ENCODE results near the gene SRBD1. TPM values are rescaled to one million over a fixed set of nuclear protein-coding genes. Genes with fewer than 3 reads are reported as not detected.
A peak's percentile ranks its signal among the peaks of the same experiment; 100 is the strongest.

The SRBD1 gene
- total RNA-seq, 1 donor from 2014 or later: 13.8 TPM

GRCh38 chr2:45452866-45453265 lies 158.2 kb downstream of the SRBD1 start:
- no peak overlapping the region for H3K4me3 Mint-ChIP-seq (ENCODE audit: unreplicated experiment)
- no peak for DNase-seq (ENCODE audit: extremely low spot score, unreplicated experiment)

GRCh38 chr2:45450634-45451033 lies 160.4 kb downstream of the SRBD1 start:
- Mint-ChIP-seq H3K36me3 (ENCODE audit: unreplicated experiment) (peaks cover 8% of the 10 kb centered on the region), H3K4me3 (ENCODE audit: unreplicated experiment) (no peak overlapping the region), H3K4me1 (ENCODE audit: unreplicated experiment) (peaks cover 62% of the 10 kb centered on the region), H3K27ac (ENCODE audit: unreplicated experiment) (peak overlapping the region; percentile 78), H3K27me3 (ENCODE audit: unreplicated experiment) (no peaks in the 10 kb centered on the region), H3K9me3 (ENCODE audit: unreplicated experiment) (no peaks in the 10 kb centered on the region)
- no peak for TF ChIP-seq CTCF (IDR thresholded peaks at IDR 0.05)
- DNase-seq (ENCODE audit: extremely low spot score, unreplicated experiment): no peak

More at GRCh38 chr2:45452866-45453265, 158.2 kb downstream of the SRBD1 start:
- no peak for TF ChIP-seq CTCF (IDR thresholded peaks at IDR 0.05)
- Mint-ChIP-seq H3K4me1 (ENCODE audit: unreplicated experiment) (peaks cover 72% of the 10 kb centered on the region), H3K27me3 (ENCODE audit: unreplicated experiment) (no peaks in the 10 kb centered on the region), H3K36me3 (ENCODE audit: unreplicated experiment) (peaks cover 2% of the 10 kb centered on the region), H3K27ac (ENCODE audit: unreplicated experiment) (peak overlapping the region; percentile 87), H3K9me3 (ENCODE audit: unreplicated experiment) (no peaks in the 10 kb centered on the region)

GRCh38 chr2:45448217-45448616 lies 162.8 kb downstream of the SRBD1 start:
- Mint-ChIP-seq H3K9me3 (ENCODE audit: unreplicated experiment) (no peaks in the 10 kb centered on the region), H3K4me3 (ENCODE audit: unreplicated experiment) (no peak overlapping the region), H3K27ac (ENCODE audit: unreplicated experiment) (no peak overlapping the region), H3K36me3 (ENCODE audit: unreplicated experiment) (peaks cover 8% of the 10 kb centered on the region), H3K4me1 (ENCODE audit: unreplicated experiment) (peaks cover 57% of the 10 kb centered on the region), H3K27me3 (ENCODE audit: unreplicated experiment) (no peaks in the 10 kb centered on the region)
- TF ChIP-seq CTCF (IDR thresholded peaks at IDR 0.05): no peak
- no peak for DNase-seq (ENCODE audit: extremely low spot score, unreplicated experiment)

- Mint-ChIP-seq H3K27me3 (ENCODE audit: unreplicated experiment) (no peaks in the 10 kb centered on the region), H3K27ac (ENCODE audit: unreplicated experiment) (no peak overlapping the region), H3K4me1 (ENCODE audit: unreplicated experiment) (peaks cover 56% of the 10 kb centered on the region), H3K4me3 (ENCODE audit: unreplicated experiment) (no peak overlapping the region), H3K36me3 (ENCODE audit: unreplicated experiment) (peaks cover 11% of the 10 kb centered on the region), H3K9me3 (ENCODE audit: unreplicated experiment) (no peaks in the 10 kb centered on the region)
- no peak for DNase-seq (ENCODE audit: extremely low spot score, unreplicated experiment)
- no peak for TF ChIP-seq CTCF (IDR thresholded peaks at IDR 0.05)
Observed at GRCh38 chr2:45446016-45446415, 165.1 kb downstream of the SRBD1 start.

DNA sequence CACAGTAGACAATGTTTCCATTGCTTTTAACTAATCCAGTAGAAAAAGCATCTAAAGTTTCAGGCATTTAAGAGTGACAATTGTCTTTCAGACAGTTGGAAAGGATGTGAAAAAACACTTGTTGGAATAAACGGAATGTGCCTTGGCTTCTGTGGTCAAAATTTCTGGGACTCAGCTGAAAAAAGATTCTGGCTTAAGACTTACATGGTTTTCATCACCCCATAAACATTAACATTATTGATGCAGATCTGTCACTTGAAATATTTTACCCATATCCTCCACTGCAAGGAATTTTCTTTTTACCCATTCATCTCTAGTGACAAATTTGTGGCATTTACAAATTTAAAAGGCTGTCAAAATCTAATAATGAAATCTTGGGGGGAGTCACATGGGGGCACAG lies 166.0 kb downstream of the SRBD1 start:
- TF ChIP-seq CTCF (IDR thresholded peaks at IDR 0.05): no peak
- peaks cover 11% of the 10 kb centered on the region for H3K36me3 Mint-ChIP-seq (ENCODE audit: unreplicated experiment)
- H3K4me3 Mint-ChIP-seq (ENCODE audit: unreplicated experiment): no peak overlapping the region
- H3K27ac Mint-ChIP-seq (ENCODE audit: unreplicated experiment): peak overlapping the region; percentile 9
- H3K4me1 Mint-ChIP-seq (ENCODE audit: unreplicated experiment): peaks cover 56% of the 10 kb centered on the region
- no peaks in the 10 kb centered on the region for H3K27me3 Mint-ChIP-seq (ENCODE audit: unreplicated experiment)
- no peak for DNase-seq (ENCODE audit: extremely low spot score, unreplicated experiment)
- no peaks in the 10 kb centered on the region for H3K9me3 Mint-ChIP-seq (ENCODE audit: unreplicated experiment)

Data from osteocyte (in vitro differentiated cells).